ENCODE data around the gene TRUB2.

The TRUB2 gene

GRCh38 chr9:128325629-128326028, 3.4 kb upstream of the TRUB2 start:
- Histone ChIP-seq H3K14ac (ENCODE audit: low read length in 2 of 2) (no peak overlapping the region), H2AFZ (ENCODE audit: low read depth, low read length) (no peak overlapping the region), H4K8ac (ENCODE audit: low read length) (no peak overlapping the region), H4K91ac (ENCODE audit: low read length) (no peak overlapping the region), H3K4me1 (ENCODE audit: control insufficient read depth, insufficient read depth, low read depth, low read length) (peaks cover 16% of the 10 kb centered on the region), H3K27me3 (ENCODE audit: control insufficient read depth in 1 of 2, insufficient read depth in 1 of 2, low read length in 2 of 2) (no peaks in the 10 kb centered on the region), H3K27ac (ENCODE audit: low read length, poor library complexity, severe bottlenecking) (no peak overlapping the region), H3K9ac (ENCODE audit: low read length) (no peak overlapping the region), H3K4me3 (ENCODE audit: insufficient read depth in 1 of 2, low read depth in 1 of 2, low read length in 2 of 2) (no peak overlapping the region), H2BK15ac (ENCODE audit: low read depth, poor library complexity, severe bottlenecking) (no peak overlapping the region), H2BK120ac (ENCODE audit: low read depth, low read length) (no peak overlapping the region), H3K23ac (ENCODE audit: low read length in 2 of 2) (no peak overlapping the region), H3K79me1 (replicated peaks; ENCODE audit: low read length, poor library complexity, severe bottlenecking) (peaks cover 43% of the 10 kb centered on the region), H2BK12ac (ENCODE audit: low read length in 2 of 2) (no peak overlapping the region), H3K9me3 (ENCODE audit: control insufficient read depth, low read length) (no peaks in the 10 kb centered on the region), H3K4ac (ENCODE audit: low read depth in 1 of 2, low read length in 2 of 2) (no peak overlapping the region), H2AK5ac (ENCODE audit: low read length, severe bottlenecking) (no peak overlapping the region), H2BK5ac (ENCODE audit: low read depth, low read length, poor library complexity, severe bottlenecking) (no peak overlapping the region), H3K4me2 (ENCODE audit: low read length, poor library complexity, severe bottlenecking) (no peak overlapping the region), H3K18ac (ENCODE audit: low read depth in 1 of 2, low read length in 2 of 2) (no peak overlapping the region), H3K36me3 (ENCODE audit: control insufficient read depth in 1 of 2, insufficient read depth in 2 of 2, low read depth in 1 of 2, low read length in 2 of 2) (peaks cover 41 to 57% of the 10 kb centered on the region in 2 experiments)
- no peak for DNase-seq
- WGBS: 95% methylated on average over 13 of the region's 13 CpGs

DNA sequence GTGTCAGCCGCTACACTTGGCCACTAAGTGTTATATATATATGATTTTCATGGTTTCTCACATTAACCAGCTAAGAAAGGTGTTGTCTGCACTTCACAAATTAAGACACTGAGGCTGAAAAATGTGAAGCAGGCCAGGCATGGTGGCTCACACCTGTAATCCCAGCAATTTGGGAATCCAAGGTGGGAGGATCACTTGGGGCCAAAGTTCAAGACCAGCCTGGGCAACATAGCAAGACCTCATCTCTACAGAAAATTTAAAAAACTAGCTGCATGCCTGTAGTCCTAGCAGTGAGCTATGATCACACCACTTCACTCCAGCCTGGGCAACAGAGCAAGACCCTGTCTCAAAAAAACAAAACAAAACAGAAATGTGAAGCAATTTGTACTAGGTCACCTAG, 2.2 kb upstream of the TRUB2 start:
- no peak overlapping the region for H2BK12ac ChIP-seq (ENCODE audit: low read length in 2 of 2)
- H2AFZ ChIP-seq (ENCODE audit: low read depth, low read length): no peak overlapping the region
- peaks cover 39% of the 10 kb centered on the region for H3K79me1 ChIP-seq (replicated peaks; ENCODE audit: low read length, poor library complexity, severe bottlenecking)
- no peaks in the 10 kb centered on the region for H3K27me3 ChIP-seq (ENCODE audit: control insufficient read depth in 1 of 2, insufficient read depth in 1 of 2, low read length in 2 of 2)
- peak overlapping the region; percentile 93 for H3K9ac ChIP-seq (ENCODE audit: low read length)
- WGBS: no CpG with 5 or more reads among the region's 1 CpG
- DNase-seq: no peak
- H4K91ac ChIP-seq (ENCODE audit: low read length): no peak overlapping the region
- no peak overlapping the region for H3K14ac ChIP-seq (ENCODE audit: low read length in 2 of 2)
- no peak overlapping the region for H3K27ac ChIP-seq (ENCODE audit: low read length, poor library complexity, severe bottlenecking)
- H3K36me3 ChIP-seq (ENCODE audit: control insufficient read depth in 1 of 2, insufficient read depth in 2 of 2, low read depth in 1 of 2, low read length in 2 of 2): peaks cover 44 to 54% of the 10 kb centered on the region in 2 experiments
- no peak overlapping the region for H3K18ac ChIP-seq (ENCODE audit: low read depth in 1 of 2, low read length in 2 of 2)
- H3K9me3 ChIP-seq (ENCODE audit: control insufficient read depth, low read length): no peaks in the 10 kb centered on the region
- H2BK15ac ChIP-seq (ENCODE audit: low read depth, poor library complexity, severe bottlenecking): peak overlapping the region; percentile 63
- no peak overlapping the region for H2BK5ac ChIP-seq (ENCODE audit: low read depth, low read length, poor library complexity, severe bottlenecking)
- H2BK120ac ChIP-seq (ENCODE audit: low read depth, low read length): no peak overlapping the region
- peaks cover 16% of the 10 kb centered on the region for H3K4me1 ChIP-seq (ENCODE audit: control insufficient read depth, insufficient read depth, low read depth, low read length)
- no peak overlapping the region for H3K4me2 ChIP-seq (ENCODE audit: low read length, poor library complexity, severe bottlenecking)
- no peak overlapping the region for H4K8ac ChIP-seq (ENCODE audit: low read length)
- H3K23ac ChIP-seq (ENCODE audit: low read length in 2 of 2): no peak overlapping the region
- H3K4me3 ChIP-seq (ENCODE audit: insufficient read depth in 1 of 2, low read depth in 1 of 2, low read length in 2 of 2): peak overlapping the region in 1 of 2 experiments; percentile 91
- no peak overlapping the region for H3K4ac ChIP-seq (ENCODE audit: low read depth in 1 of 2, low read length in 2 of 2)
- H2AK5ac ChIP-seq (ENCODE audit: low read length, severe bottlenecking): no peak overlapping the region

GRCh38 chr9:128323791-128324190, 1.5 kb upstream of the TRUB2 start:
- 88% methylated on average over 9 of the region's 12 CpGs for WGBS
- H3K27ac ChIP-seq (ENCODE audit: low read length, poor library complexity, severe bottlenecking): no peak overlapping the region

GRCh38 chr9:128323212-128323730, 1.0 kb upstream of the TRUB2 start:
- Histone ChIP-seq H3K9me3 (ENCODE audit: control insufficient read depth, low read length) (no peaks in the 10 kb centered on the region), H3K4me3 (ENCODE audit: insufficient read depth in 1 of 2, low read depth in 1 of 2, low read length in 2 of 2) (peak overlapping the region; percentile 91 to 92), H4K8ac (ENCODE audit: low read length) (peak overlapping the region; percentile 93), H2BK12ac (ENCODE audit: low read length in 2 of 2) (peak overlapping the region in 1 of 2 experiments; percentile 43), H3K4me1 (ENCODE audit: control insufficient read depth, insufficient read depth, low read depth, low read length) (peaks cover 12% of the 10 kb centered on the region), H3K18ac (ENCODE audit: low read depth in 1 of 2, low read length in 2 of 2) (peak overlapping the region in 1 of 2 experiments; percentile 80), H3K23ac (ENCODE audit: low read length in 2 of 2) (peak overlapping the region; percentile 29 to 63), H3K4ac (ENCODE audit: low read depth in 1 of 2, low read length in 2 of 2) (peak overlapping the region in 1 of 2 experiments; percentile 78), H3K9ac (ENCODE audit: low read length) (peak overlapping the region; percentile 93), H4K91ac (ENCODE audit: low read length) (peak overlapping the region; percentile 22), H2BK15ac (ENCODE audit: low read depth, poor library complexity, severe bottlenecking) (no peak overlapping the region), H2BK5ac (ENCODE audit: low read depth, low read length, poor library complexity, severe bottlenecking) (no peak overlapping the region), H3K27me3 (ENCODE audit: control insufficient read depth in 1 of 2, insufficient read depth in 1 of 2, low read length in 2 of 2) (no peaks in the 10 kb centered on the region), H2AFZ (ENCODE audit: low read depth, low read length) (peak overlapping the region; percentile 24), H2AK5ac (ENCODE audit: low read length, severe bottlenecking) (no peak overlapping the region), H2BK120ac (ENCODE audit: low read depth, low read length) (no peak overlapping the region), H3K14ac (ENCODE audit: low read length in 2 of 2) (no peak overlapping the region), H3K79me1 (replicated peaks; ENCODE audit: low read length, poor library complexity, severe bottlenecking) (peaks cover 34% of the 10 kb centered on the region), H3K4me2 (ENCODE audit: low read length, poor library complexity, severe bottlenecking) (peak overlapping the region; percentile 91), H3K27ac (ENCODE audit: low read length, poor library complexity, severe bottlenecking) (peak overlapping the region; percentile 79), H3K36me3 (ENCODE audit: control insufficient read depth in 1 of 2, insufficient read depth in 2 of 2, low read depth in 1 of 2, low read length in 2 of 2) (peaks cover 37 to 45% of the 10 kb centered on the region in 2 experiments)
- WGBS: 30% methylated on average over 14 of the region's 16 CpGs
- DNase-seq: peak; percentile 87

More at GRCh38 chr9:128323791-128324190, 1.5 kb upstream of the TRUB2 start:
- Histone ChIP-seq H2AK5ac (ENCODE audit: low read length, severe bottlenecking) (no peak overlapping the region), H2BK120ac (ENCODE audit: low read depth, low read length) (no peak overlapping the region), H3K14ac (ENCODE audit: low read length in 2 of 2) (no peak overlapping the region), H2AFZ (ENCODE audit: low read depth, low read length) (no peak overlapping the region), H3K79me1 (replicated peaks; ENCODE audit: low read length, poor library complexity, severe bottlenecking) (peaks cover 36% of the 10 kb centered on the region), H3K4me2 (ENCODE audit: low read length, poor library complexity, severe bottlenecking) (peak overlapping the region; percentile 91), H4K8ac (ENCODE audit: low read length) (no peak overlapping the region), H2BK12ac (ENCODE audit: low read length in 2 of 2) (no peak overlapping the region), H3K4ac (ENCODE audit: low read depth in 1 of 2, low read length in 2 of 2) (no peak overlapping the region), H3K9ac (ENCODE audit: low read length) (peak overlapping the region; percentile 93), H3K4me1 (ENCODE audit: control insufficient read depth, insufficient read depth, low read depth, low read length) (peaks cover 14% of the 10 kb centered on the region), H2BK15ac (ENCODE audit: low read depth, poor library complexity, severe bottlenecking) (no peak overlapping the region), H3K27me3 (ENCODE audit: control insufficient read depth in 1 of 2, insufficient read depth in 1 of 2, low read length in 2 of 2) (no peaks in the 10 kb centered on the region), H4K91ac (ENCODE audit: low read length) (no peak overlapping the region), H3K36me3 (ENCODE audit: control insufficient read depth in 1 of 2, insufficient read depth in 2 of 2, low read depth in 1 of 2, low read length in 2 of 2) (peaks cover 42 to 51% of the 10 kb centered on the region in 2 experiments), H3K9me3 (ENCODE audit: control insufficient read depth, low read length) (no peaks in the 10 kb centered on the region), H3K18ac (ENCODE audit: low read depth in 1 of 2, low read length in 2 of 2) (no peak overlapping the region), H2BK5ac (ENCODE audit: low read depth, low read length, poor library complexity, severe bottlenecking) (no peak overlapping the region), H3K23ac (ENCODE audit: low read length in 2 of 2) (no peak overlapping the region), H3K4me3 (ENCODE audit: insufficient read depth in 1 of 2, low read depth in 1 of 2, low read length in 2 of 2) (peak overlapping the region in 1 of 2 experiments; percentile 91)
- DNase-seq: peak; percentile 27

Measured in mesenchymal stem cell (in vitro differentiated cells and primary cell).